C1 segment of cervical spinal cord (tissue), 14 donors: ENCODE data around the gene MTF2.
"Not testable (repeated sequence)": the region's sequence is repeated elsewhere in the genome, so short reads cannot be mapped to it uniquely, and the experiment has no call there.

Experiments
- DNase-seq, 14 donors: peaks; one replicate each; lab custom pipeline; 2025; lab: John Stamatoyannopoulos, UW

MTF2 gene

DNA sequence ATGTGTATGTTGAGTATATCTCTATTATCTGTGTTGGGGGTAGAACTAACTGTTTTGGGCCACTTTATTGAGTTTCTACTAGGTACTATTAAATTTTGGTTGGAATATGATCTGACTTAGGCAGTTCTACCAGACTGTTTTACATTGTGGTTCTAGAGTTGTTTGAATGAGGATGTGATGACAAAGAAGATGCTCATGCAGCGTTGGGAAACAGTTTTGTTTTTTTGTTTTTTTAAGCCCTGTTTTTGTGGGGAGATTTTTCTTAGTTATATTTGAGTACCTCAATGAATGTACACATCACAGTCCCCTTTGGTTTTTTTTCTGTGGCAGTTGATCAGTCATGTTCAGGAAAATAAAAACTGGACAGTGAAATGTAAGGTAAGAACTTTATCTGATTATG, 61.0 kb downstream of the MTF2 start:
- DNase-seq: no peak

DNA sequence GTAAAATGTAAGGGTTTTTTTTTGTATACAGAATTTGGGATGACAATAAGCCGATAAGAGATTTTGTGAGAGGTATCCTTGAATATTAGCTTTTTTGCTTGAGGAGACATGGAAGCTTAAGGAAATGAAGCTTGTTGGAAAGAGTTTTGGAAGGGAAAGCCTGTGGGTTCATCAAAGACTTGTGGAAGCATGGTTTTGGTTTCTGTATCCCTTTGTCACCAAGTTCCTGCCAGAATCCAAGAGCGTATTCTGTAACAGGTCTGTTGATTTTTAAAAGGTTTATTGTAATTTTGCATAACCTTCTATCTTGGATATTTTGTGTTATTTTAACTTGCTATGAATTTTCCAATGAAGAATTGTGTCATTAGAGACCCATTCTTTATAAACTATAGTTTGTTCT, 63.1 kb downstream of the MTF2 start:
- DNase-seq: no peak

DNA sequence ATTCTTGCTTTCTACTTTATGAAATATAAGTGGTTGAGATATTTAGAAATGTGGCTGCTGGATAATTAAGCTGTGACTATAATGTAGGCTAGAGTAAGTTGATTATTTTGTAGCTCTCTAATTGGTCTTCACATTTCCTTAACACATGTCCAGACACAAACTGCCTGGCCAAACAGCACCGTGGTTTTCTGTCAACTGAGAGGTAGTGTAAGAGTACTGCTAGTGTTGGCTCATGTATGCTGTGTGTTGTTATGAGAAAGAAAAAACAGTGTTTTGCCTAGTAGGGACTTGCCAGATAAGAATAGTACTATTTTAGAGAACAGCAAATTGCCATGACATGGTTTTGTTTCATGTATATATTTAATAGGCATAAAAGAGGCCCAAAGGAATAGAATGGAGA, 64.1 kb downstream of the MTF2 start:
- DNase-seq: no peak

DNA sequence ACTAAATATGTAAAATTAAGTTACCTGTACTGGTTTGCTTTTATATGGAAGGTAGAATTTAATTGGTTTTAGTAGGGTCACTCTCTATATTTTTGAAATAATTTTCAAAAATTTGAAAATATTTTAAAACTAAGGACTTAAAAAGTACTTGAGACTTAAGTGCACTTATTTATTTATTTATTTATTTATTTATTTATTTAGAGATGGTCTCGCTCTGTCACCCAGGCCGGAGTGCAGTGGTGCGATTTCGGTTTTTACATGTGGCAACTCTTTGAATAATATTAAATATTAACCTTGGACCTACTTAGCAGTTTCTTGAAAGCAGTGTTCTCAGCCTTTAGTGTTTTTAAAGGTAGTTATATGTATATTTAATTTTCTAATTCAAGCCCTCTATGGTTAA, 64.7 kb downstream of the MTF2 start:
- DNase-seq: no peak

DNA sequence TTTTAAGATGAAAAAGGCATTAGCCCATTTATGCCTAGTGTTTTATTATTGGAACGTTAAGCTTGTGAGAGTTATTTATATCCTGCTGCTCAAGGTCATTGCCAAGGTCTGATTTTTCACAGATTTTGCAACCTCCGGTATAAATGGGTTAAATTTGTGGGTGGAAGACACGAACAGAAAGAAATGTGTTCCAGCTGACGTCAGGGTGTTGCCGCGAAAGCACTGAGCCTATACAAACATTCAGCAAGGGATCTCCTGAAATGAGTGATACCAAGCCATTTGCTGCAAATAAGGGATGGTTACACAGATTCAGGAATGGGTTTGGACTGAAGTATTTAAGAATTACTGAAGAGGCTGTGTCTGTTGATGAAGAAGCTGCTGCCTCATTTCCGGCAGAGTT, 68.9 kb downstream of the MTF2 start:
- DNase-seq: no peak

DNA sequence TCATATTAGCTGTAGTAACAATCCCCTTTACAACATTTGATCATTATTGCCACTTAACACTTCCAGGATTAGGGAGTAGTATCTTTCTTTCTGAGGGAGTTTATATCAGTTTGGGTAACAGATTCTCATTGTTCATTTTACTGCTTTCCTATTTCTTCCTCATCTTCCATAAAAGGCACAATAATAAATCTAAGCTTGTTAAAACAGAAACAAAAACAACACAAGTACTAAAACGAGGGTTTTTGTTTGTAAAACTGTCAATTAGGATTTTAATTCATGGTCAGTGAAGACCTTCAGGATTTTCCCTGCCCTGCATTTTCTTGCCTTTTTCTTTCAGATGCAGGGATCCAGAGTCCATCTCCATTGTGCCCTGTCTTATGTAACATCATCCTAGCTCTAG, 71.6 kb downstream of the MTF2 start:
- DNase-seq: no peak

DNA sequence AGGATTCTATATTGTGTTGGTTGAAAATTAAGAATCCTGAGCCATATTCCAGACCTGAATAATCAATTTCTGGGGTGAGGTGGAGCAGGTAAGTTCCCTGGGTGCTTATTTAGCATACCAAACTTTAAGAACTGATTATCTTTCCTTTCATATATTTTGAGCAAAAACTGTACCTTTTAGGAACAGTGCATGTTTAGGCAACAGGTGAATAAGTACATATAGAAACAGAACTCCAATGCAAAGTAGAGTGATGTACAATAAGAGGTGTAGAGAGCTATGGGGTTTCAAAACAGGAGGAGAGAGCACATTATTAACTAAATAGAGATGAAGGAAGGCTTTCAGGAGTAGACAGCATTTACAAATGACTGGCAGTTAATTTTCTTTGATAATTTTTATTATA, 72.4 kb downstream of the MTF2 start:
- no peak for DNase-seq

DNA sequence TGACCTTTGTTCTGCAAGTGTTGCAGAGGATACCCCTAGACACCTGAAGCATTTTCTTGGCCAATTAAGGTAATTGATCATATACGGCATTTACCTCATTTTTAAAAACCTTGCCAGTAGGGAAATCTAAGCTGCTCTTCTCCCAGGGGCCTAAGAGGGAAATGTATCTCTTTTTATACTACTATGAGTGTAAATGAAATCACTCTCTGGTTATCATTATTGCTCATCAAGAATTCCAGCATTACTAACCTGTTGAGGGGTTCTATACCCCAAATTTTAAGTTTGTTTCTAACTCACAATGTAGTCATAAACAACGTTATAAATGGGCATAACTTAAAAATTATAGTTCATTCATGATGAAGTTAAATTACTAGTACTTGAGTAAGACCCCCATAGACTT, 73.8 kb downstream of the MTF2 start:
- DNase-seq: no peak

DNA sequence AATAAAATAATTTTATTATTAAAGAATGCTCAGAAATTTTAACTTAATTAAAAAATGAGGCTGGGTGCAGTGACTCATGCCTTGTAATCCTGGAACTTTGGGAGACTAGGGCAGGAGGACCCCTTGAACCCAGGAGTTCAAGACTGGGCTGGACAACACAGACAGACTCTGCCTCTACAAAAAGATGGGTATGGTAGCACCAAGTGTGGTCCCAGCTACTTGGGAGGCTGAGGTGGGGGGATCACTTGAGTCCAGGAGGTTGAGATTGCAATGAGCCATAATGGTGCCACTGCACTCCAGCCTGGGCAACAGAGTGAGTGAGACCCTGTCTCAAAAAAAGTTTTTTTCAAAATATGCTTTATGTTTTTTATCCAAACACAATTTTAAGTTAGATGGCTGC, 75.8 kb downstream of the MTF2 start:
- no peak for DNase-seq

DNA sequence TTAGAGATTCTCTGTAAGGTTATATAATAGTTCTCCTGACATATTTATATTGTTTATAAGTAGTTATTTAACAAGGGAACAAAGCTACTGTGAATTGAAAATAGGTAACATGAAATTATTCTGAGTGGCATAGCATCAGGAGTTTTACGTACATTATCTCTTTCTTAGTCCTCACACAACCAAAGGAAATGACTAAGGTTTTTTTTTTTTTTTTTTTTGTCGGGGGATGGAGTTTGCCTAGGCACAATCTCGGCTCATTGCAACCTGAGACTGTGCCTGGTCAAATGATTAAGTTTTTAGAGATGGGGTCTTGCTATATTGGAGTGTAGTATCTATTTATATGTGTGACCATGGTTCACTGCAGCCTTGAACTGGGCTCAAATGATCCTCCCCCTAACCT, 76.3 kb downstream of the MTF2 start:
- no peak for DNase-seq

DNA sequence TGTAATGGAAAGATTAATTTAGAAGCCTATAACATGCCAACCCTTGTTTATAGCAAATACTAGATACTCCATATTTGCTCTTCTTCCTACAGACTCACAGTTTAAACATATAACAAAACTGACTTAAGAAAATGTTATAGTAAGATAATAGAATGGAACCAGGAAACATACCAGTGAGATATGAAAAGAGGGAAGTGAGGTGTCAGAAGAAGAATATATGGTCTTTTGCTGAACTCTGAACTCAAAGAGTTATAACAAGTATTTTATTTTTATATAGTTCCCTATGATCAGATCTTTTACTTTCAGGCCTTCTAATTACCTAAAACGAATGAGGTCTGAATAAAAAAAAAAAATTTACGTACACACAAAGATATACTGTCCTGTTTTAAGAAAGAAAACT, 80.3 kb downstream of the MTF2 start:
- DNase-seq: no peak

DNA sequence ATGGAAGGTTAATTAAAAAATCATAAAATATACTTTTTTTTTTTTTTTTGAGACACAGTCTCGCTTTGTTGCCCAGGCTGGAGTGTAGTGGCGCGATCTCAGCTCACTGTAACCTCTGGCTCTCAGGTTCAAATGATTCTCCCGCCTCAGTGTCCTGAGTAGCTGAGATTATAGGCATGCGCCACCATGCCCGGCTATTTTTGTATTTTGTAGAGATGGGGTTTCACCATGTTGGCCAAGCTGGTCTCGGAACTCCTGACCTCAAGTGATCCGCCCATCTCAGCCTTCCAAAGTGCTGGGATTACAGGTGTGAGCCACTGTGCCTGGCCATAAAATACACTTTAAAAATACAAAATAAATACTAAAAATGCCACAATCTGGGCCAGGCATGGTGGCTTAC, 84.2 kb downstream of the MTF2 start:
- DNase-seq: not testable (repeated sequence)

DNA sequence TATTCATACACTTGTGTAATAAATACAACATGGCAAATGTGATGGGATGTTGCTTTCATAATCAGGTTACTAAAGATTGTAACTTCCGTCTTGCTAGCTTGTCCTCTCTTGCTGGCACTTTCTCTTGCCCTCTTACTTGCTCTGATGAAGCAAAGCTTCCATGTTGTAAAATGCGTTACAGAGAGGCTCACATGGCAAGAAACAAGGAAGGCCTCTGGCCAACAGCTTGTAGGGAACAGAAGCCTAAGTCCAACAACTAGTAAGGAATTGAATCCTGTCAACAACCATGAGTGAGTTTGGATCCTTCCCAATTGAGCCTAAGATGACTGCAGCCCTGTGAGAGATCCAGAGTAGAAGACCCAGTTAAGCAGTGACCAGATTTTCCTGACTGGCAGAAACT, 85.7 kb downstream of the MTF2 start:
- no peak for DNase-seq

DNA sequence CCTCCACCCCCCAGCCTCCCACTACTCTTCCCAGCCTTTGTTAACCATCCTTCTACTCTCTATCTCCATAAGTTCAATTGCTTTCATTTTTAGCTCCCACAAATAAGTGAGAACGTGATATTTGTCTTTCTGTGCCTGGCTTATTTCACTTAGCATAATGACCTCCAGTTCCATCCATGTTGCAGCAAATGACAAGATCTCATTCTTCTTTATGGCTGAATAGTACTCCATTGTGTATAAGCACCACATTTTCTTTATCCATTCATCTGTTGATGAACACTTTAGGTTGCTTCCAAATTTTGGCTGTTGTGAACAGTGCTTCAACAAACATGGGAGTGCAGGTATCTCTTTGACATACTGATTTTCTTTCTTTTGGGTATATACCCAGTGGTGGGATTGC, 86.8 kb downstream of the MTF2 start:
- DNase-seq: not testable (repeated sequence)

DNA sequence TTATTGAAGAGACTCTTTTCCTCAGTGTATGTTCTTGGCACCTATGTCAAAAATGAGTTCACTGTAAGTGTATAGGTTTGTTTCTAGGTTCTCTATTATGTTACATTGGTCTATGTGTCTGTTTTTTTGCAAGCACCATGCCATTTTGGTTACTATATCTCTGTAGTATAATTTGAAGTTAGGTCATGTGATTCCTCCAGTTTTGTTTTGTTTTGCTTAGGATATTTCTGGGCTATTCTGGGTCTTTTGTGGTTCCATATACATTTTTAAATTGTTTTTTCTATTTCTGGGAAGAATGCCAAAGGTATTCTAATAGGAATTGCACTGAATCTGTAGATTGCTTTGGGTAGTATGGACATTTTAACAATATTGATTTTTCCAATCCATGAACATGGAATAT, 87.9 kb downstream of the MTF2 start:
- no peak for DNase-seq

DNA sequence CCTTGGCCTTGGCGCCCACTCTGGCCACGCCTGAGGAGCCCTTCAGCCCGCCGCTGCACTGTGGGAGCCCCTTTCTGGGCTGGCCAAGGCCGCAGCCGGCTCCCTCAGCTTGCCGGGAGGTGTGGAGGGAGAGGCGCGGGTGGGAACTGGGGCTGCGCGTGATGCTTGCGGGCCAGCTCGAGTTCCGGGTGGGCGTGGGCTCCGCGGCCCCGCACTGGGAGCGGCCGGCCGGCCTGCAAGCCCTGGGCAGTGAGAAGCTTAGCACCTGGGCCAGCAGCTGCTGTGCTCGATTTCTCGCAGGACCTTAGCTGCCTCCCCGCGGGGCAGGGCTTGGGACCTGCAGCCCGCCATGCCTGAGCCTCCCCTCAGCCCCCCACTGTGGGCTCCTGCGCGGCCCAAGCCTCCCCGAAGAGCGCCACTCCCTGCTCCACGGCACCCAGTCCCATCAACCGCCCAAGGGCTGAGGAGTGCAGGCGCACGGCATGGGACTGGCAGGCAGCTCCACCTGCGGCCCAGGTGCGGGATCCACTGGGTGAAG, 91.1 kb downstream of the MTF2 start:
- DNase-seq: not testable (repeated sequence)

DNA sequence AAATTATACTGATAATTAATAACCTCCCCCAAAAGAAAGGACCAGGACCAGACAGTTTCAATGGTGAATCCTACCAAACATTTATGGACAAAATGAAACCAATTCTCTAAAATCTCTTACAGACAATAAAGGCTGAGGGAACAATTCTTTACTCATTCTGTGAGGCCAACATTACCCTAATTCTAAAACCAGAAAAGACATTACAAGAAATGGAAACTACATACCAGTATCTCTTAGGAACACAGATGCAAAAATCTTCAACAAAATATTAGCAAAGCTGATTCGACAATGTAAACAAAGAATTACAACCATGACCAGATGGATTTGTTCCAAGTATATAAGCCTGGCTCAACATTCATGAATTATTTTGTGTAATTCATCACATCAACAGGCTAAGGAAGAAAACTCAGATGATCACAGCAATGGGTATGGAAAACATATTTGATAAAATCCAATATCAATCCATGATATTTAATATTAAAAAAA, 92.5 kb downstream of the MTF2 start:
- no peak for DNase-seq

DNA sequence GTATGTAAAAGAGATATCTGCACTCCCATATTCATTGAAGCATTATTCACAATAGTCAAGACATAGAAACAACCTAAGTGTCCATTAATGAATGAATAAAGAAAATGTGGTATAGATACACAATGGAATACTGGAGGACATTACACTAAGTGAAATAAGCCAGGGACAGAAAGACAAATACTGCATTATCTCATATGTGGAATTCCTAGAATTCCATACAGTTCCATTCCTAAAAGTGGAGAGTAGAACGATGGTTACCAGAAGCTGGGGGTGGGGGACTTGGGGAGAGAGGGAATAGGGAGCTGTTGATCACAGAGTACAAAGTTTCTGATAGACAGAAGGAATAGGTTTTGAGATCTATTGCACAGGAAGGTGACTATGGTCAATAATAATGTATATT, 93.7 kb downstream of the MTF2 start:
- no peak for DNase-seq

DNA sequence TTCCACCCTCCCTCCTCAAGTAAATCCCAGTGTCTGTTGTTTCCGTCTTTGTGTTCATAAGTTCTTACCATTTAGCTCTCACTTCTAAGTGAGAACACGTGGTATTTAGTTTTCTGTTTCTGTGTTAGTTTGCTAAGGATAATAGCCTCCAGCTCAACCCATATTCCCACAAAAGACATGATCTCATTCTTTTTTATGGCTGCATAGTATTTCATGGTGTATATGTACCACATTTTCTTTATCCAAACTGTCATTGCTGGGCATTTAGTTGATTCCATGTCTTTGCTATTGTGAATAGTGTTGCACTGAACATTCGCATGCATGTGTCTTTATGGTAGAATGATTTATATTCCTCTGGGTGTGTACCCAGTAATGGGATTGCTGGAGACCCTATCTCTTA, 95.6 kb downstream of the MTF2 start:
- not testable (repeated sequence) for DNase-seq

DNA sequence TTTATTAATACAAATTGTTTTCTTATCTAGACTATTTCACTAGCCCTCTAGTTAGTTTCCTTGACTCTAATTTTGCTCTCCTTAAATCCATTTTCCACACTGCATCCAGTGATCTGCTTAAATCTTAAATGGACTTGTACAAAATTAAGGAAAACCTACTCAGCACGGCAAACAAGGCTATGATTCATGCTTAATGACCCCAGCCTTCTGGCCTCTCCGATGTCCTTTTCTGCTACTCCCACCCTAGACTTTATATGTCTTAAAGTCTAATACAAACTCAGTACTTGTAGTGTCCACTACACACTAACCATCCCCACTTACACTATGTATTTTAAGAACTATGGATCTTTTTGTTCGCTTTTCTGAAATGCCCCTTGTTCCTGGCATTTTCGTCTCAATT, 98.9 kb downstream of the MTF2 start:
- DNase-seq: no peak

DNA sequence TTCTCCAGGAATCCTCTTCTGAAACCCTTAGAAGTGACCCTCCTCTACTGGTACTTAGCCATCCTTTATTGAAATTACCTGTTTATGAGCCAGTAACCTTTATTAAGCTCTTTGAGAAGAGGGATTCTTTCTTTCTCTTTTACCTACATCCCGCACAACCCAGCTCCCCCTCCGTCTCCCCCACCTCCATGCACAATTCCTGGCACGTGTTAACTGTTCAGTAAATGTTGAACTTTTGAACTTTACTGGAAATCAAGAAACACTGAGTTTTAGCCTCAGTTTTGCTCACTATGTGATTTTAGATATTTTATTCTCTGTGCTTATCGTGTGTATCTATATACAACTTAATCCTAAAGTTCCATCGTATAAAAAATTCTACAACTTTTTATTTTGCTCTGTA, 99.3 kb downstream of the MTF2 start:
- DNase-seq: no peak

DNA sequence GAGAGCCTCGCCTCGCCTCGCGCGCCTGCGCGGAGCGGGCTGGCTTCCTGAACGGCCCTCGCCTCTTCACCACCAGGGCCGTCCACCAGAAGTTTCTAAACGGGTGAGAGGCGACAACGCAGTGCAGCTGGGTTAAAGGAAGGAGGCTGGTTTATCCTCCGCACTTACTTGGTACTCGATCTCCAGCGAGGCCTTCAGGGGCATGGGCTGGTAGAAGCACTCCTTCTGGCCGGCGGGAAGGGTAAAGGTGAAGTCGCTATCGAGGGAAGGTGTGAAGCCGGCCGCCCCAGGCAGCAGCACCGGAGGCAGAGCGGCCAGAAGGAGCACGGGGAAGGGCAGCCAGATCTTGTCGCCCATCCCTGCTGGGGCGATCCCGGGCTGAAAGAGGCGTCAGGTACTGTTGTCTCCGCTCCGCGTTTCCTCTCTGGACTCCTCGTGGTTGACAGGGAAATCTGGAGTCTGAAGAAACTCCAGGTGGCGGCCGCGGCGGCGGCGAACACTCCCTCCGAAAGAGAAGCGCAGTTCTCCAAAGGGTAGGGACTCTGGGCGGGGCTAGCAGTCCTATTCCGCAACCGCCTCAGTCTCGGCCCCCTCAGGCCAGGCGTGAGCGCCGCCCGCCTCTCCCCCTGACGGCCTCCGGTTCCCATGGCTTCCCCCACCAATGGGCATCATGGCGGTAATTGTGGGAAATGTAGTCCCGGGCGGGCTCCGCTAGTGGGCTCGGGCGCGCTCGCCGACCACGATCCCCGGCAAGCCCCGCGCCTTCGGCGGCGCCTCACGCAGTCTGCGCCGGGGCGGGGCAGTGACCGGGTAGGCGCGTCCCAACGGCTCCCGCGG, 101.0 kb downstream of the MTF2 start, which contains the start of gene TMED5:
Gene TMED5, minus strand, starts transcription at position 528 of the 837 bp plus-strand sequence. Its CDS starts 171 bp downstream, at position 357.
- peak; percentile 78 to 98 (median 96) for DNase-seq
